NCI-H146 treated with DMSO at 0.1 percent for 48 hours (cell line): Measurements from ENCODE around the gene CAMSAP2.

Experiments
- DNase-seq: peaks from one replicate; lab custom pipeline; 2025; ENCODE audit not compliant: unreplicated experiment; lab: John Stamatoyannopoulos, UW

Gene CAMSAP2

DNA sequence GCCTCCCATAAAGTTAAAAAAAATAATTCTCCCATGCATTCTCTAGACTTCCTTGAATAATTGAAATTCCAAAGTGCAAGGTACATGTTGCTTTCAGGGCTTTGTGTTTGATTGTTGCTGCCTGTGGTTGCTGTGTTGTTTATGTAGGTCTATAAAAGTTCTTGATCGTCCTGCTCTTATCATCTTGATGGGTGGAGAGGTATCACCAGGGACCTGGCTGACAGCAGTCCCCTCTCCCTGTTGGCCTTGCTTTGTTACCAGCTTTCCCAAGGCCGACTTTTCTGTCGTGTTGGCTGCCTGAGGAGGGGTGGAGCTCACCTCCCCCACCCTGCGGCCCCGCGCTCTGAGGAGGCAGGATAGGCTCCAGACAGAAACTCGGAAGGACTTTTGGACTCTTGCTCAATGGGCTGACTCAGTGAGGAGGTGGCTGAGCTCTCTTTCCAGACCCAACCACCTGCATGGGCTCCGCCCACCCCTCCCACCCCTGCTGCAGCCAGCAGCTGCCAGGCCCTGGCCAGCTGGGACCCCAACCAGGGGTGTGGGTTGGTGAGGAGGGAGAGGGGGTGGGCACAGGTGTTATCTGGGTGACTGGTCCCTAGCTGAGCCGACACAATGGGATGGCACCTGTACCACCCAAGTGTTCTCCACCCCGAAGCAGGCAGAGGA is 158.0 kb downstream of the CAMSAP2 start:
- no peak for DNase-seq

DNA sequence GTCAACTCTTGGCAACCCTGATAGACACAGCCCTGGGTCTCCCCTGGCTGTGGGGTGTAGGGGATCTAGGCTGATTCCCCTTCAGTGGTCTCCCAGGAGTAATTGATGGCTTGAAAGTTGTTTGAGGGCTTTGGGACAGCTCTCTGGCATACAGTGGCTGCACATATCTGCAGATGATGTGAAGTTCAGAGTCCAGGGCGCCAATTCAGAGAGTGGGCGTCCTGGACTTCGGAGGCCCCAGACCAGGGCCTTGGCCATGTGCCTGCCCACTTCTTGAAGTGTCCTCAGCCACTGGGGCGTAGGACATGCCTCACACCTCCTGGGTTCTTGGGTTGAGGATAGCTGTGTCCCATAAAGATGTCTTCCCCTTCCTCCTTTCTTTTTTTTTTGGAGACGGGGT is 158.6 kb downstream of the CAMSAP2 start:
- DNase-seq, result no peak

- DNase-seq, result no peak
These were observed 160.3 kb downstream of the CAMSAP2 start for GRCh38 chr1:200899015-200899386.

DNA sequence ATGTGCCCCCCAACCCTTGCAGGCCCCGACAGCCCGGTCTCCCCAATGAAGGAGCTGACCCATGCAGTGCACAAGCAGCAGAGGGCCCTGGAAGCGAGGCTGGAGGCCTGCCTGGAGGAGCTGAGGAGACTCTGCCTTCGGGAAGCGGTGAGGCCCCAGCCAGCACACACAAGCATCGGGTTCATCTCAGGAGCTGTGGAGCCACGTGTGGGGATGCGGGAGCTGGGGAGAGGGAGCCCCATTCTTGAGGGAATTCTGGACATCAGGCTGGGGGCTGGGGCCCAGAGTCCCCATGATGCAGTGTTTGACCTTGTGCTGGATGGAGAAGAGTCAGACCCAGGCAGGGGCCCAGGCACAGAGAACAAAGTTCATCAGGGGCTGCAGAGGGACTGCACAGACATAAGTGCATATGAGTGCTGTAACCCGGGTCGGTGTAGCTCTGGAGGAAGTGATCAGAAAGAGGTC is 160.8 kb downstream of the CAMSAP2 start:
- DNase-seq, result no peak

GRCh38 chr1:200899954-200900867 is 161.5 kb downstream of the CAMSAP2 start:
- no peak for DNase-seq

DNA sequence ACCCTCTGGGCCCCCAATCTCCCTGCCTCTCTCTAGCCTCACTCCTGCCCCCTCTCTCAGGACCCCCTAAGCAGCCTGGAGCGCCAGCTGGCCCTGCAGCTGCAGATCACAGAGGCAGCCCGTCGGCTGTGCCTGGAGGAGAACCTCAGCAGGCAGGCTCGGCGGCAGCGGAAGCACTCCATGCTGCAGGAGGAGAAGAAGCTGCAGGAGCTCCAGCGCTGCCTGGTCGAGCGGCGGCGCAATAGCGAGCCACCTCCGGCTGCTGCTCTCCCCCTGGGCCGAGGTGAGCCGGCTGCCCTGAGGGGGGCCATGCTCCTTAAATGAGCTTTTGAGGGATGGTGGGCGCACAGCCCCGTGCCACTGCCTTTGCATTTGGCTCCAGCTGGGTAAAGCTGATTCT is 162.2 kb downstream of the CAMSAP2 start:
- DNase-seq, result no peak

DNA sequence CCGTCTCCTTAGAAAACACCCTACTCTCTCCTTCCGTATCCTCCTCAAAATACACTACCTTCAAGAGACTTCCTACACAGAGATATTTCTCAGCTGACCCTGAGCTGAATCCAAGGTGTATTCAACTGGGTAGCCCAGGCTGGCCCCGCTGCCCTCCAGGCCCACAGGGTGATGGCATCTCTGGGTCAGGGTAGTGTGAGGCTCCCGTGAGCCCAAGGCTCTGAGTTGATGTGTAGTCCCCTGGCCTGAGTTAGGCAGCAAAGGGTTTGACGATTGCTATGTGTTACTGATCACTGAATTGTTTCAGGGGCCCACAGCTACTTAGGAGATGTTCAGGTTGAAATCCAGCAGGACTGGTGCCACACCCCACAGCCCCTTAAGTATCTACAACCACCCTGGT is 162.7 kb downstream of the CAMSAP2 start:
- no peak for DNase-seq

- DNase-seq, result no peak
These were observed 163.2 kb downstream of the CAMSAP2 start for GRCh38 chr1:200901796-200902444.

DNA sequence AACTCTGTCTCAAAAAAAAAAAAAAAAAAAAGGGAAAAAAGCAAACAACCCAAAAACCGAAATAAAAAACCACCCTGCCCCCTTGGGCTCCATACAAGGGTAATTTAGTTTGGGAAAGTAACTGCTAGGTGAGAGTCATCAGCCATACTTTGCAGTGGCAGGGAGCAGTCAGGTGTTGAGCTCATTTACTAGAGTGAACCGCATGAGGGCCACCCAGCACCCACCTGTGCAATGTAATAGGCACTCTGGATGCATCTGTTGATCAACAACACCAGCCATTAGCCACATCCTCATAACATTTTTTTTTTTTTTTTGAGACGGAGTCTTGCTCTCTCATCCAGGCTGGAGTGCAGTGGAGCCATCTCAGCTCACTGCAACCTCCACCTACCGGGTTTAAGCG is 165.1 kb downstream of the CAMSAP2 start:
- no peak for DNase-seq

DNA sequence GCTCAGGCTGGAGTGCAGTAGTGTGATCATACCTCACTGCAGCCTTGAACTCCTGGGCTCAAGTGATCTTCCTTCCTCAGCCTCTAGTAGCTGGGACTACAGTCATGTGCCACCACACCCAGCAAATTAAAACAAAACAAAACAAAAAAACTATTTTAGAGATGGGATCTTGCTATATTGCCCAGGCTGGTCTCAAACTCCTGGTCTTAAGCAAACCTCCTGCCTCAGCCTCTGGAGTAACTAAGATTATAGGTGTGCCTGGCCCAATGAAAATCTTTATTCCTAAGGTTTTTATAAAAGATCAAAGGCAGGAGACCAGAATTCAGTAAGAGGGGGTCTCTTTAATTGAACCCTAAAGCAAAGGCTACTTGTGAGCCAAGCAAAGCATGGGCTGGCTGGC is 166.1 kb downstream of the CAMSAP2 start:
- DNase-seq, result no peak

DNA sequence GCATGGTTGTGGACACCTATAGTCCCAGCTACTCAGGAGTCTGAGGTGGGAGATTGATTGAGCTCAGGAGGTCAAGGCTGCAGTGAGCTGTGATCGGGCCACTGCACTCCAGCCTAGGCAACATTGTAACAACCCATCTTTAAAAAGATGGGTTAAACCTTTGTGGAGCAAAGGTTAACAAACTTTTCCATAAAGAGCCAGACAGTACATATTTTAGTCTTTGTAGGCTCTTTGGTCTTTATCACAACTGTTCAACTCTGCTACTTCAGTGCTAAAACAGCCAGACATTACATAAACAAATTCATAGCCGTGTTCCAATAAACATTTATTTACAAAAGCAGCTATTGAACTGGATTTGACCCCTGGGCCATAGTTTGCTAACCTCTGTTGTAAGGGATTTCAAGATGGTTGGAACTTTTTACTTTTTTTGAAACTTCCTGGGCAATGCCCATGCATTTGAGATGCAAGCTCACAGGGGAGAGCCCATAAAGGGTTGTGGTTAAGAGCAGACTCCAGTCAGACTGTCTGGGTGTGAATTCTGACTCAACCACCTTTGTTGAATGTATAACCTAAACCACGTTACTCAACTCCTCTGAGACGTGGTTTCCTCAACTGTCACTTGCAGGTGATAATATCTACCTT is 166.8 kb downstream of the CAMSAP2 start:
- no peak for DNase-seq

DNA sequence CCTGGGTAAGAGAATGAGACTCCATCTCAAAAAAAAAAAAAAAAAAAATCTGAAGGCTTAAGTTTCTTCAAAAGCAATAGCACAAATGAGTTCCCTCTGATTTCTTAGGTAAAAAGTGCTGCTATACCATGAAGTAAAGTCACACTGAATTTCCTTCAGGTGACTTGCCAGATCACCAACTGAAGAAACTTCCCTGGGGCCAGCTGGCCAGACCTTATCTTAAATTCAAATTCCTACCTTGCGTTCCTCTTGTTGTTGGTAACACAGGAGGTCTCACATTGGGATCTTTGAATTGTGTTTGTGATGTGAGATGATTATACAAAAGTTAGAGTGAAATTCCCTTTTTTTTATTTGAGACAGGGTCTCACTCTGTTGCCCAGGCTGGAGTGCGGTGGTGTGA is 167.8 kb downstream of the CAMSAP2 start:
- no peak for DNase-seq

GRCh38 chr1:200907611-200908097 is 169.0 kb downstream of the CAMSAP2 start:
- no peak for DNase-seq

DNA sequence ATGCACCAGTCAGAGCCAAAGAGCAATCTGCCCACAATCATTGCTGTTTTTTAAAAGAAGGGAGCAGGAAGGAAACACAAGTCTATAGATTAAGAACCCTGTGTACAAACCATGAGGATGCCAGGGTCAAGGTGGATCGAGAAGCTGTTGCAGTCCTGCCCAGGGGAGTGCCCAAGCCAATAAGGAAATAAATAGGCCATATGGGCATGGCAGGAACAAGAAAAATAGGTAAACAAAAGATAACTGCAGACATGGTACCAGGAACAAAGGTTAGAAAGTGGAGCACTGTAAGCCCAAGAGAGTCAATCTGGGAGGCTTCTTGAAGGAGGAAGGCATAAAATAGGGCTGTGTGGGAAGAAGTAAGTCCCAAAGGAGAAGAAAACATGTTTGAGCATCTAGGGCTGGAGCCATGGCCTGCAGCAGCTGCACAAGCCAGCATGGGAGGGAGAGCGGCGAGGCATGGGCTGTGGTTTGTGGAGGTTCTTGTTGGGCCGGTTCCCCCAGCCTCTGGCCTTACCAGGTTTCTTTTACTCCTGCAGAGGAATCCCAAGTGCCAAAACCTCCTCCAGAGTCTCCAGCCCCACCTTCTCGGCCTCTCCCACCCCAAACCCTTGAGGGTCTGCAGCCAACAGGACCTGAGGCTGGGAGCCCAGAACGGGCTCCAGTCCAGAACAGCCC is 169.6 kb downstream of the CAMSAP2 start:
- DNase-seq, result no peak

DNA sequence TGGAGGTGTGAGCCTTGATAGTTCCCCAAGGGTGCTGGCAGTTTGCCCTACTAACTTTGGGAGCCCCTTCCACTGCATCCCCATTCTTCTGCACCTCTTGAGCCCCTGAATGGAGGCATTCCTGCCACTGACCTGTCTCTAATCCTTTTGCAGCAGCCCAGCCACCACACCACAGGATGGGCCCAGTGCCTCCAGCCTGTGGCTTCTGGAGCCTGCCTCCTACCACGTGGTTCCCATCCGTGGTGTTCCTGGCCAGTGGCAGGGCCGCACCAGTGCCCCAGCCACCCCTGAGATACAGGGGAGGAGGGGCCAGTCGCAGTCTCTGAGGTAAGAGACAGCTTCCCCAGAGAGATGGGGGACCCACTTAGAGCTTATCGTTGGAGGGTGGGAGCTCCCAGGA is 170.4 kb downstream of the CAMSAP2 start:
- DNase-seq, result no peak

GRCh38 chr1:200909757-200910239 is 171.1 kb downstream of the CAMSAP2 start:
- DNase-seq, result no peak
